HG02938 (cell line): ENCODE data around the gene XPR1.

Source experiments
- ATAC-seq: cut with Tn5 transposase; IDR thresholded peaks from one replicate; pipeline ENCODE4 v1.9.1; 2021; ENCODE audit warnings: mild to moderate bottlenecking, moderate library complexity; ENCODE audit not compliant: unreplicated experiment

XPR1 gene

GRCh38 chr1:180925471-180926051 is 293.7 kb downstream of the XPR1 start:
- no peak for ATAC-seq

- no peak for ATAC-seq
These were observed 294.6 kb downstream of the XPR1 start for GRCh38 chr1:180926164-180926981.

- no peak for ATAC-seq
These were observed 295.5 kb downstream of the XPR1 start for GRCh38 chr1:180927348-180927747.

GRCh38 chr1:180927841-180928240 is 296.0 kb downstream of the XPR1 start:
- no peak for ATAC-seq

GRCh38 chr1:180928331-180929230 is 296.8 kb downstream of the XPR1 start:
- no peak for ATAC-seq

- ATAC-seq, result no peak
These were observed 297.6 kb downstream of the XPR1 start for GRCh38 chr1:180929389-180929788.

GRCh38 chr1:180930687-180931086 is 298.9 kb downstream of the XPR1 start:
- ATAC-seq, result no peak

GRCh38 chr1:180931529-180931928 is 299.7 kb downstream of the XPR1 start:
- no peak for ATAC-seq

GRCh38 chr1:180932378-180932777 is 300.6 kb downstream of the XPR1 start:
- no peak for ATAC-seq

GRCh38 chr1:180933141-180933540 is 301.3 kb downstream of the XPR1 start:
- ATAC-seq, result no peak

GRCh38 chr1:180934563-180934962 is 302.7 kb downstream of the XPR1 start:
- no peak for ATAC-seq

- no peak for ATAC-seq
These were observed 303.7 kb downstream of the XPR1 start for GRCh38 chr1:180935326-180936109.

- no peak for ATAC-seq
These were observed 304.5 kb downstream of the XPR1 start for GRCh38 chr1:180936110-180937011.

GRCh38 chr1:180937012-180937372 is 305.2 kb downstream of the XPR1 start:
- no peak for ATAC-seq

- no peak for ATAC-seq
These were observed 305.9 kb downstream of the XPR1 start for GRCh38 chr1:180937624-180938225.

GRCh38 chr1:180939073-180939710 is 307.4 kb downstream of the XPR1 start:
- no peak for ATAC-seq

GRCh38 chr1:180939711-180940103 is 307.9 kb downstream of the XPR1 start:
- ATAC-seq, result no peak
